GM23248 (cell line): ENCODE results near the gene POMGNT1.

Source experiments
- EZH2 ChIP-seq: fragments of 200-600 bp; sonication (generic); IDR thresholded peaks from 2 replicates; pipeline ENCODE4 v1.6.1; 2018; ENCODE audit warnings: antibody characterized with exemption, mild to moderate bottlenecking; ENCODE audit not compliant: insufficient read depth, poor library complexity, severe bottlenecking
- EZH2phosphoT487 ChIP-seq: fragments of 200-600 bp; sonication (generic); IDR thresholded peaks from 2 replicates; pipeline ENCODE4 v1.6.1; 2018; ENCODE audit warnings: antibody characterized with exemption, moderate library complexity, mild to moderate bottlenecking, low read depth; ENCODE audit not compliant: insufficient read depth

GRCh38 chr1:46242918-46243317, 44.7 kb upstream of the POMGNT1 start:
- TF ChIP-seq EZH2phosphoT487 = no peak
- no peak for TF ChIP-seq EZH2
